SK-N-SH (cell line): ENCODE results near the gene PLEKHM3. TPM values are rescaled to one million over a fixed set of nuclear protein-coding genes. Genes with fewer than 3 reads are reported as not detected.

Experiments
- CTCF ChIA-PET: fragments of 300-600, 350-600 bp; formaldehyde crosslinking; extraction: SDS; loops from one replicate; lab custom pipeline; 2021; lab: Yijun Ruan, JAX
- POLR2A ChIA-PET: fragments of 350-600 bp; sonication (Branson Sonifier 250); formaldehyde crosslinking; extraction: SDS; loops from one replicate; lab custom pipeline; 2020; ENCODE audit warnings: antibody characterized with exemption, inconsistent platforms; lab: Yijun Ruan, JAX
- DNase-seq: peaks from one replicate; pipeline ENCODE4 v3.0.0; 2012
- H2AFZ ChIP-seq: fragments of 200-600 bp; sonication (generic); 2 replicates; pipeline ENCODE4 v1.8.1; 2016; ENCODE audit warnings: antibody characterized with exemption, mild to moderate bottlenecking, low read depth
- H3F3A ChIP-seq: fragments of 200-600 bp; sonication (generic); replicated peaks from 2 replicates; pipeline ENCODE3; 2016; ENCODE audit warnings: antibody characterized with exemption, mild to moderate bottlenecking; ENCODE audit not compliant: insufficient read depth
- H3K27ac ChIP-seq, 2 experiments: fragments of 200-500 bp in 1 of 2; fragments of 200-600 bp in 1 of 2; sonication (Bioruptor generic) in 1 of 2; sonication (generic), shearing (Covaris generic) in 1 of 2; 2 replicates each; pipeline versions ENCODE4 v1.5.1 to v1.6.1; 2014 to 2016; ENCODE audit warnings: low read depth in 2 of 2, inconsistent platforms in 1 of 2, low read length in 1 of 2, mild to moderate bottlenecking in 1 of 2, mixed read lengths in 1 of 2
- H3K27me3 ChIP-seq: fragments of 200-600 bp; sonication (generic), shearing (Covaris generic); 2 replicates; pipeline ENCODE4 v1.6.1; 2016; ENCODE audit warnings: mixed run types; ENCODE audit not compliant: insufficient read depth
- H3K36me3 ChIP-seq, 2 experiments: fragments of 200-500 bp in 1 of 2; fragments of 200-600 bp in 1 of 2; sonication (Bioruptor generic) in 1 of 2; sonication (generic) in 1 of 2; replicated peaks in 1 of 2; 2 replicates each; pipeline versions ENCODE3 to v1.5.1; 2014 to 2016; ENCODE audit warnings: low read length in 1 of 2, mild to moderate bottlenecking in 1 of 2; ENCODE audit not compliant: insufficient read depth in 2 of 2, control insufficient read depth in 1 of 2
- H3K4me1 ChIP-seq, 2 experiments: fragments of 200-500 bp in 1 of 2; fragments of 200-600 bp in 1 of 2; sonication (Bioruptor generic) in 1 of 2; sonication (generic), shearing (Covaris generic) in 1 of 2; 2 replicates each; pipeline versions ENCODE4 v1.5.1 to v1.6.1; 2014 to 2016; ENCODE audit warnings: low read depth in 1 of 2, low read length in 1 of 2, mixed run types in 1 of 2; ENCODE audit not compliant: insufficient read depth in 2 of 2, control insufficient read depth in 1 of 2
- H3K4me2 ChIP-seq: fragments of 200-600 bp; sonication (generic), shearing (Covaris generic); 2 replicates; pipeline ENCODE4 v1.6.1; 2017; ENCODE audit warnings: mixed run types
- H3K4me3 ChIP-seq, 2 experiments: fragments of 200-500 bp in 1 of 2; fragments of 200-600 bp in 1 of 2; sonication (Bioruptor generic) in 1 of 2; sonication (generic), shearing (Covaris generic) in 1 of 2; 2 replicates each; pipeline versions ENCODE4 v1.5.1 to v1.8.1; 2014 to 2016; ENCODE audit warnings: low read depth in 2 of 2, inconsistent platforms in 1 of 2, low read length in 1 of 2, mild to moderate bottlenecking in 1 of 2, mixed read lengths in 1 of 2, moderate library complexity in 1 of 2
- H3K79me2 ChIP-seq: fragments of 200-600 bp; sonication (generic); 2 replicates; pipeline ENCODE4 v1.8.1; 2017; ENCODE audit warnings: mild to moderate bottlenecking; ENCODE audit not compliant: insufficient read depth
- H3K9ac ChIP-seq: fragments of 200-600 bp; sonication (generic); 2 replicates; pipeline ENCODE4 v1.6.1; 2017; ENCODE audit warnings: mixed run types
- H3K9me2 ChIP-seq: fragments of 200-600 bp; sonication (generic); 2 replicates; pipeline ENCODE4 v1.6.1; 2017; ENCODE audit warnings: mixed run types
- H3K9me3 ChIP-seq: fragments of 200-600 bp; sonication (generic); 2 replicates; pipeline ENCODE4 v1.6.1; 2017; ENCODE audit warnings: mixed run types, mild to moderate bottlenecking, moderate library complexity
- H4K20me1 ChIP-seq: fragments of 200-600 bp; sonication (generic); 2 replicates; pipeline ENCODE4 v1.6.1; 2017; ENCODE audit warnings: mild to moderate bottlenecking, mixed run types; ENCODE audit not compliant: insufficient read depth
- CHD2 ChIP-seq: fragments of 150-350 bp; IDR thresholded peaks from 2 replicates; pipeline ENCODE4 v1.6.1; 2018; ENCODE audit warnings: low read length; ENCODE audit not compliant: partially characterized antibody
- EP300 ChIP-seq, 2 experiments: IDR thresholded peaks; 2 replicates each; pipeline versions ENCODE4 v1.4.0 to v1.6.1; 2012; ENCODE audit warnings: borderline replicate concordance in 1 of 2, low read depth in 1 of 2, low read length in 1 of 2
- EZH2phosphoT487 ChIP-seq: fragments of 200-600 bp; sonication (generic); IDR thresholded peaks from 2 replicates; pipeline ENCODE4 v1.6.1; 2017; ENCODE audit warnings: low read depth, mixed run types, mild to moderate bottlenecking, antibody characterized with exemption, moderate library complexity, borderline replicate concordance
- FOXJ3 ChIP-seq: sonication (generic); formaldehyde crosslinking; IDR thresholded peaks from 2 replicates; pipeline ENCODE4 v1.5.1; 2020; ENCODE audit warnings: mild to moderate bottlenecking, missing genetic modification reagents
- GABPA ChIP-seq: IDR thresholded peaks from 2 replicates; pipeline ENCODE4 v1.4.0; 2012; ENCODE audit warnings: low read depth, mild to moderate bottlenecking
- GATA2 ChIP-seq: sonication (generic); formaldehyde crosslinking; IDR thresholded peaks from 2 replicates; pipeline ENCODE4 v1.5.0; 2020; ENCODE audit warnings: mild to moderate bottlenecking, missing genetic modification reagents
- MEF2A ChIP-seq: IDR thresholded peaks from 2 replicates; pipeline ENCODE4 v1.4.0; 2012; ENCODE audit warnings: low read depth, borderline replicate concordance
- NFIC ChIP-seq: IDR thresholded peaks from 2 replicates; pipeline ENCODE4 v1.4.0; 2012; ENCODE audit warnings: borderline replicate concordance
- POLR2AphosphoS5 ChIP-seq: IDR thresholded peaks from 2 replicates; pipeline ENCODE4 v1.6.1; 2012; ENCODE audit warnings: low read depth, low read length
- RAD21 ChIP-seq: IDR thresholded peaks from 2 replicates; pipeline ENCODE4 v1.6.1; 2012; ENCODE audit warnings: mild to moderate bottlenecking, low read length
- RFX5 ChIP-seq: IDR thresholded peaks from 2 replicates; pipeline ENCODE4 v1.6.1; 2012; ENCODE audit warnings: mild to moderate bottlenecking, improper control_type of control experiment, low read length
- RXRA ChIP-seq: IDR thresholded peaks from 2 replicates; pipeline ENCODE4 v1.4.0; 2012; ENCODE audit warnings: low read depth, mild to moderate bottlenecking, borderline replicate concordance
- SIN3A ChIP-seq: IDR thresholded peaks from 2 replicates; pipeline ENCODE4 v1.6.1; 2012; ENCODE audit warnings: low read depth, mild to moderate bottlenecking, low read length, moderate library complexity, borderline replicate concordance
- SMC3 ChIP-seq: IDR thresholded peaks from 2 replicates; pipeline ENCODE4 v1.6.1; 2012; ENCODE audit warnings: low read depth, low read length, improper control_type of control experiment
- TCF12 ChIP-seq: IDR thresholded peaks from 2 replicates; pipeline ENCODE4 v1.4.0; 2012
- WGBS: methylation state at CpG from one replicate; pipeline ENCODE4 v1.1.6; 2017; ENCODE audit warnings: low lambda C conversion rate; 5-methylcytosine and 5-hydroxymethylcytosine counted together
- polyA plus RNA-seq, 3 experiments: library from polyadenylated mRNA; depleted of rRNA; stranded (reverse); fragments of >200 nt; gene quantifications; 2 replicates each; pipeline ENCODE4 v1.2.3, GENCODE V29; 2012
- TF ChIP-seq, protein P1 (sequence below): IDR thresholded peaks from 2 replicates; pipeline ENCODE4 v1.4.0; 2012; ENCODE audit warnings: low read depth, borderline replicate concordance
- TF ChIP-seq, protein P2 (sequence below): fragments of 150-350 bp; IDR thresholded peaks from 2 replicates; pipeline ENCODE4 v1.6.1; 2017; ENCODE audit warnings: antibody characterized with exemption, low read length, low read depth, borderline replicate concordance
- TF ChIP-seq, protein P3 (sequence below): fragments of 150-350 bp; IDR thresholded peaks from 2 replicates; pipeline ENCODE4 v1.6.1; 2016; ENCODE audit warnings: mild to moderate bottlenecking, low read depth, low read length
- TF ChIP-seq, protein P4 (sequence below): fragments of 200-600 bp; sonication (generic); IDR thresholded peaks from 2 replicates; pipeline ENCODE4 v1.6.1; 2017; ENCODE audit warnings: antibody characterized with exemption, mild to moderate bottlenecking, moderate library complexity

The PLEKHM3 gene
- polyA plus RNA-seq, 1 of the 3 experiments (the other 2 are of a cell fraction): 1.9 TPM

DNA sequence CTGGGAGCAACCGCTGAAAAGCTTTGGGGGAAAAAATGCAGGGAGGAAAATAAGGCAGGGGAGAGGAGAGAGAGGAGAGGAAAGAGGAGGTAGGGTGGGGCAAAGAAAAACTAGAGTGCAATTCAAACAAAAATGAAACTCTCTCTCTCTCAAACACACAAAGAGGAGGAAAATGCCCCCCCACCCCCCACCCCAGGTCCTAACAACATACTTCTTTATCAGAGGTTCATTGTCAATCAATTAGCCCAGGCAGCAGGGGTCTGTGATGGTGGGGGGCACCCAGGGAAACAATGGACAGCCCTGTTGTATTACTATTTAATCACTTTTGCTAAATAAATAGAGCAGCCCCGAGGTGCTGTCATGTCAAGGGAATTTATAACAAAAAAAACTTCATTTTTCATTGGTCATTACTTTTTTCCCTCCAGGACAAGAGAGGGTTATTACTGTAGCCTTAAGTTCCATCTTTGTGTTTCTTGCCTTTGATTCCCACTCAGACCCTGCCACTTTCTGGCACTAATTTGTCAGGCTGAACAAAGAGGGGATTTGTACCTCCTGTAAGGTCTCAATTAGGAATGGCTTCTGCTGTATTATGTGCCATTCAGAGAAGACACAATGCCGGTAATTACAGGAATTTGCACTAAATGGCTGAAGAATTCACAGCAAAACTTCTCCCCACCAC is 55.0 kb downstream of the PLEKHM3 start:
- POLR2A ChIA-PET: no interaction called here
- H3K4me2 ChIP-seq: no peak overlapping the region
- H3K36me3 ChIP-seq: no peaks in the 10 kb centered on the region
- H3K27me3 ChIP-seq: no peaks in the 10 kb centered on the region
- no peaks in the 10 kb centered on the region for H3K9me2 ChIP-seq
- peaks cover 6% of the 10 kb centered on the region for H3F3A ChIP-seq
- no peak for DNase-seq
- CTCF ChIA-PET: interaction anchor here (0.6 to 8.4 kb wide), 5 partner anchors 16 to 222 kb away, joined by 3 to 102 read pairs (median 3); partner anchors contain the start of gene FZD5
- no peak overlapping the region for H3K9ac ChIP-seq
- TF ChIP-seq GATA2 (CRISPR knock-in tag) (no peak), EP300 (IDR thresholded peaks at IDR 0.05; ENCODE audit: borderline replicate concordance in 1 of 2, low read depth in 1 of 2, low read length in 1 of 2) (no peak), MEF2A (no peak), POLR2AphosphoS5 (no peak), RAD21 (no peak), RFX5 (no peak), TCF12 (no peak), FOXJ3 (CRISPR knock-in tag) (no peak), SIN3A (no peak), RXRA (no peak), CHD2 (no peak), SMC3 (no peak), GABPA (no peak), EZH2phosphoT487 (no peak), NFIC (no peak)
- TF ChIP-seq, protein P1, sequence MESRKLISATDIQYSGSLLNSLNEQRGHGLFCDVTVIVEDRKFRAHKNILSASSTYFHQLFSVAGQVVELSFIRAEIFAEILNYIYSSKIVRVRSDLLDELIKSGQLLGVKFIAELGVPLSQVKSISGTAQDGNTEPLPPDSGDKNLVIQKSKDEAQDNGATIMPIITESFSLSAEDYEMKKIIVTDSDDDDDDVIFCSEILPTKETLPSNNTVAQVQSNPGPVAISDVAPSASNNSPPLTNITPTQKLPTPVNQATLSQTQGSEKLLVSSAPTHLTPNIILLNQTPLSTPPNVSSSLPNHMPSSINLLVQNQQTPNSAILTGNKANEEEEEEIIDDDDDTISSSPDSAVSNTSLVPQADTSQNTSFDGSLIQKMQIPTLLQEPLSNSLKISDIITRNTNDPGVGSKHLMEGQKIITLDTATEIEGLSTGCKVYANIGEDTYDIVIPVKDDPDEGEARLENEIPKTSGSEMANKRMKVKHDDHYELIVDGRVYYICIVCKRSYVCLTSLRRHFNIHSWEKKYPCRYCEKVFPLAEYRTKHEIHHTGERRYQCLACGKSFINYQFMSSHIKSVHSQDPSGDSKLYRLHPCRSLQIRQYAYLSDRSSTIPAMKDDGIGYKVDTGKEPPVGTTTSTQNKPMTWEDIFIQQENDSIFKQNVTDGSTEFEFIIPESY: no peak
- TF ChIP-seq, protein P2, sequence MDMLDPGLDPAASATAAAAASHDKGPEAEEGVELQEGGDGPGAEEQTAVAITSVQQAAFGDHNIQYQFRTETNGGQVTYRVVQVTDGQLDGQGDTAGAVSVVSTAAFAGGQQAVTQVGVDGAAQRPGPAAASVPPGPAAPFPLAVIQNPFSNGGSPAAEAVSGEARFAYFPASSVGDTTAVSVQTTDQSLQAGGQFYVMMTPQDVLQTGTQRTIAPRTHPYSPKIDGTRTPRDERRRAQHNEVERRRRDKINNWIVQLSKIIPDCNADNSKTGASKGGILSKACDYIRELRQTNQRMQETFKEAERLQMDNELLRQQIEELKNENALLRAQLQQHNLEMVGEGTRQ: no peak
- TF ChIP-seq, protein P3, sequence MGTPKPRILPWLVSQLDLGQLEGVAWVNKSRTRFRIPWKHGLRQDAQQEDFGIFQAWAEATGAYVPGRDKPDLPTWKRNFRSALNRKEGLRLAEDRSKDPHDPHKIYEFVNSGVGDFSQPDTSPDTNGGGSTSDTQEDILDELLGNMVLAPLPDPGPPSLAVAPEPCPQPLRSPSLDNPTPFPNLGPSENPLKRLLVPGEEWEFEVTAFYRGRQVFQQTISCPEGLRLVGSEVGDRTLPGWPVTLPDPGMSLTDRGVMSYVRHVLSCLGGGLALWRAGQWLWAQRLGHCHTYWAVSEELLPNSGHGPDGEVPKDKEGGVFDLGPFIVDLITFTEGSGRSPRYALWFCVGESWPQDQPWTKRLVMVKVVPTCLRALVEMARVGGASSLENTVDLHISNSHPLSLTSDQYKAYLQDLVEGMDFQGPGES: no peak
- TF ChIP-seq, protein P4, sequence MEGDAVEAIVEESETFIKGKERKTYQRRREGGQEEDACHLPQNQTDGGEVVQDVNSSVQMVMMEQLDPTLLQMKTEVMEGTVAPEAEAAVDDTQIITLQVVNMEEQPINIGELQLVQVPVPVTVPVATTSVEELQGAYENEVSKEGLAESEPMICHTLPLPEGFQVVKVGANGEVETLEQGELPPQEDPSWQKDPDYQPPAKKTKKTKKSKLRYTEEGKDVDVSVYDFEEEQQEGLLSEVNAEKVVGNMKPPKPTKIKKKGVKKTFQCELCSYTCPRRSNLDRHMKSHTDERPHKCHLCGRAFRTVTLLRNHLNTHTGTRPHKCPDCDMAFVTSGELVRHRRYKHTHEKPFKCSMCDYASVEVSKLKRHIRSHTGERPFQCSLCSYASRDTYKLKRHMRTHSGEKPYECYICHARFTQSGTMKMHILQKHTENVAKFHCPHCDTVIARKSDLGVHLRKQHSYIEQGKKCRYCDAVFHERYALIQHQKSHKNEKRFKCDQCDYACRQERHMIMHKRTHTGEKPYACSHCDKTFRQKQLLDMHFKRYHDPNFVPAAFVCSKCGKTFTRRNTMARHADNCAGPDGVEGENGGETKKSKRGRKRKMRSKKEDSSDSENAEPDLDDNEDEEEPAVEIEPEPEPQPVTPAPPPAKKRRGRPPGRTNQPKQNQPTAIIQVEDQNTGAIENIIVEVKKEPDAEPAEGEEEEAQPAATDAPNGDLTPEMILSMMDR: no peak
- H3K27ac ChIP-seq: no peak overlapping the region
- no peaks in the 10 kb centered on the region for H4K20me1 ChIP-seq
- no peak overlapping the region for H2AFZ ChIP-seq
- H3K9me3 ChIP-seq: no peaks in the 10 kb centered on the region
- H3K4me1 ChIP-seq: peaks cover 0 to 6% of the 10 kb centered on the region in 2 experiments; a peak in 2 of 4 replicates
- 79% methylated on average over 3 of the region's 3 CpGs for WGBS
- no peak overlapping the region for H3K4me3 ChIP-seq
- H3K79me2 ChIP-seq: 0 out of 2 replicates have a peak, but pooled peaks cover 4% of the 10 kb centered on the region
